ENCODE results near the gene SIPA1L3.

DNA sequence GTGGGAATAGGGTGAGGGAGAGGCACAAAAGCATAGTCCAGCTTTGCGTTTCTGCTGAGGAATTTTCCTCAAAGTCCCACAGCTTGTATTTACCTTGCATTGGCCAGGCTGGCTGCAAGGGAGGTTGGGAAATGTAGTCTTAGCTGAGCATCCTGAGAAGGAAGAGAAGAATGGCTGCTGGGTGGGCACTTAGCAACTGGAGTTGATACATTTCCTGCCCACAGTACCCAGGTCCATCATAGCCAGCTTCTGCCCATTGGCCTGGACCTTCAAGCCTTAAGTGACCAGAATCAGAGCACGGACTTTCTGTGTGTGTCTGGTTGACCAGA lies 112.4 kb downstream of the SIPA1L3 start:
- TF ChIP-seq, protein P1, sequence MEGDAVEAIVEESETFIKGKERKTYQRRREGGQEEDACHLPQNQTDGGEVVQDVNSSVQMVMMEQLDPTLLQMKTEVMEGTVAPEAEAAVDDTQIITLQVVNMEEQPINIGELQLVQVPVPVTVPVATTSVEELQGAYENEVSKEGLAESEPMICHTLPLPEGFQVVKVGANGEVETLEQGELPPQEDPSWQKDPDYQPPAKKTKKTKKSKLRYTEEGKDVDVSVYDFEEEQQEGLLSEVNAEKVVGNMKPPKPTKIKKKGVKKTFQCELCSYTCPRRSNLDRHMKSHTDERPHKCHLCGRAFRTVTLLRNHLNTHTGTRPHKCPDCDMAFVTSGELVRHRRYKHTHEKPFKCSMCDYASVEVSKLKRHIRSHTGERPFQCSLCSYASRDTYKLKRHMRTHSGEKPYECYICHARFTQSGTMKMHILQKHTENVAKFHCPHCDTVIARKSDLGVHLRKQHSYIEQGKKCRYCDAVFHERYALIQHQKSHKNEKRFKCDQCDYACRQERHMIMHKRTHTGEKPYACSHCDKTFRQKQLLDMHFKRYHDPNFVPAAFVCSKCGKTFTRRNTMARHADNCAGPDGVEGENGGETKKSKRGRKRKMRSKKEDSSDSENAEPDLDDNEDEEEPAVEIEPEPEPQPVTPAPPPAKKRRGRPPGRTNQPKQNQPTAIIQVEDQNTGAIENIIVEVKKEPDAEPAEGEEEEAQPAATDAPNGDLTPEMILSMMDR (IDR thresholded peaks at IDR 0.05): no peak
- TF ChIP-seq POLR2A (IDR thresholded peaks at IDR 0.05) (no peak), POLR2AphosphoS5 (IDR thresholded peaks at IDR 0.05) (no peak)

All from upper lobe of left lung (tissue), 4 donors.